Right hindlimb (tissue), 1 donor: ENCODE results near the gene CEACAM3.

ENCODE experiments used
- DNase-seq: peaks from one replicate; pipeline ENCODE4 v3.0.0-alpha.2; 2018

The CEACAM3 gene

DNA sequence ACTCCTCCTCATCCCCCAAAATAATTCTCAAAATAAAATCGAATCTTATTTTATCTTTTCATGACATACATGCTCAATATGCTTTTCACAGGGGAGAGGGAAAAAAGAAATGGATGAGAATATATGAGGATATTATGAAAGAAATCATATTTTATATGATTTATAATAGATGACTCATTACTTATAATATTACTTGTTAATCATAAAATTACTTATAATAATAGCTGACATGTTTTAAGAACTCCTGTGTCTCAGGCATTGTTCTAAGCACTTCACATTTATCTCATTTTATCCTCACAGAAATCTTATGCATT is 3.0 kb upstream of the CEACAM3 start:
- no peak for DNase-seq

- no peak for DNase-seq
Measured at GRCh38 chr19:41795031-41795461, 1.3 kb upstream of the CEACAM3 start.

DNA sequence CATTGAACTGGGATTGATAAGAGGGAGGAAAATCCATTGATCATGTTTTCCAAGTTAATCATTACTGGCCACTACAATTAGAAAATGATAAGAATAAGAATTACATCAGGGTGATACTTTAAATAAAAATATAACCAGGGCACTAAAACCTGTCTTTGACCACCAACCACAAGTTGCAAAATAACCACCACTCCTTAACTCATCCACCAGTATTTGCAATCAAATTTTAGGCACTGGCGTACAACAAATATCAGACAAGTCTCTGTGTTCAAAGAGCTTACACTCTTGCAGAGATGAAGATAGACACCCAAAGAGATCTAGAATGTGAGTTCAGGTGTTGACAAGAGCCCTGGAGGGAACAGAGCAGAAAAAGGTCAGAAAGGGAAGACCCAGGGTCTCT is 514 bp downstream of the CEACAM3 start:
- DNase-seq = no peak

- no peak for DNase-seq
Measured at GRCh38 chr19:41799444-41800000, 3.1 kb downstream of the CEACAM3 start.

DNA sequence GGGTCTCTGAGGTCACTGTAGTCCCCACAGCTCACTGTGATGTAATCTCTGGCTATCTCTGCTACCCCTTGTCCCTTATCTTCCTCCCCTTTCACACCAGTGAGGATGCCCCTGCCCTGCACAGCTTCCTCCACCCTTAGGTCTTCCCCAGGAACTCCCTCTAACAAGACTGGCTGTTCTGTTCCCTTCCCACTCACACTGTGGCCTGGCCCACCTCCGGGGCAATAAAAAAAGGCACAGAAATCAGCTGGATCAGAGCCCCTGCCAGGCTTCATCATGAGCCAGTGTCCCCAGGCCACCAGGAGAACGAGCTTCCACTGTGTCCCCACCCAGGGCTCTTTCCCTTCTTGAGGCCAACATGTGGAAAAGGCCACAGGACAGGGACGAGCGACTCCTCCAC is 4.6 kb downstream of the CEACAM3 start:
- no peak for DNase-seq

GRCh38 chr19:41801792-41802211 is 5.4 kb downstream of the CEACAM3 start:
- no peak for DNase-seq

DNA sequence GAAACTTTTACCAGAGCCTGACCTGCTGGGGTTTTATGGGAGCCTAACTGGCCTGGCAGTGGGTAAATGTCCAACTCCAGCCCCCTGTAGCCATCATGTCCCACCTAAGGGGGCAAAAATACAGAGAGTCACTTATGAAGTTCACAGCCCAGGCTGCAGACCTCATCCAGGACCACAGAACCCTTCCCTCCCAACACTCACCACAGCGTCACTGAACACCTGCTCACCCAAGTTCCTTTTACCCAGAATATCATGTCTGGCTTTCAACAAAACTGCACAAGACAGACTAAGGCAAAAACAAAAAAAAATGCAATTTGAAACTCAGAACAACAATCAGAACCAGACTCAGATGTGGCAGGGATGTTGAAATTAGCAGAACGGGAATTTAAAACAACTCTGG is 6.4 kb downstream of the CEACAM3 start:
- no peak for DNase-seq

DNA sequence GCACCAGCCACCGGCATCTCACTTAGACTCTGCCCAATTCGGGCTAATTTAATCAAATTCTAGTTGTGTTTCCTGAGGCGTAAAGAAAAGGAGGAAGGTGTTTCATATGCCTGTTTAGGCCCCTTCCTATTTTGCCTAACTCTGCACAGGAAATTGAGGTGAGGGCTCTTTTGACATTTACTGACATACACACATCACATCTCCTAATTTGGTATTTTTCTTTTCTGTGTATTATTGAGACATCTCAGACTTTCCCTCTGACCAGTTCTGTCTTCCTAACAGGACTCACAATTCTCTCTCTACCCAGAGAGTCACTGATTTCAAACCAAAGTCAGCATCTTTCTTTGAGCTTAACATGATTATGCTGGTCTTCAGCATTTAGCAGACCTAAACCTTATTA is 7.9 kb downstream of the CEACAM3 start:
- DNase-seq = no peak

GRCh38 chr19:41807176-41807575 is 10.8 kb downstream of the CEACAM3 start:
- no peak for DNase-seq

GRCh38 chr19:41808663-41809566 is 12.5 kb downstream of the CEACAM3 start:
- no peak for DNase-seq

DNA sequence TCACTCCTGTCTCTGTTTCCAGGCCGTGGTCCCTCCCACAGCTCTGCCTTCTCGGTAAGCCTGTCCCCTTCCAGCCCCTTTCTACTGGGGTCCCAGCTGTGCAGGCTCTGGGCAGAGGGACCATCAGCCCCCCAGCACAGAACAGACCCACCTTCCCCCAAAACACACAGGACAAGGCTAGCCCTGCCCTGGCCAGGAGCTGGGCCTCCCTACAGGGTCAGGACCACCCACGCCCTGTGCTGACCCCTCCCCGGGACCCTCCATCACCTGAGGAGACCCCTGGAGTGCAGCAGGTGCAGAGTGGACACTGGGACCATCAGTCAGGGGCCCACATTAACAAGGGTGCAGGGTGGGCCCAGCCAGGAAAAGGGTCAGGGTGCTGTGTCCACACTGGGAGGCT is 13.9 kb downstream of the CEACAM3 start:
- DNase-seq = no peak

GRCh38 chr19:41811036-41811435 is 14.6 kb downstream of the CEACAM3 start:
- no peak for DNase-seq

- DNase-seq = no peak
Measured at GRCh38 chr19:41811981-41812380, 15.6 kb downstream of the CEACAM3 start.

DNA sequence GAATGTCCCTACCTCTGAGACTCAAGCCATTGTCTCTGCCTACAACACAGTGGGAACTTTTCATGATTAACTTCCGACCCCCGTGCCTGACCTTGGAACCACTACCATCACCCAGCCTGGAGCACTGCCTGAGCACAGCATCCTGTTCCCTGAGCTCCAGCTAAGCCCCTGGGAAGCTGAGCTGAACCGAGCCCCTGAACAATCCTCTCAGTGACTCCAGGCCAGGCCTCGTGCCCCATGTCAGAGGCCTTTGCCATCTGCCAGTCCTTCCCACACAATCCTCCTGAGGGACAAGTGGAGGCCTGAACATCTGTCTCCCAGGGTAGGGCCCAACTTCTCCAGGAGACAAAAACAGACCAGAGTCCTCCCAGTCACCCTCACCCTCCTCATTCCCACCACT is 17.5 kb downstream of the CEACAM3 start:
- no peak for DNase-seq

- no peak for DNase-seq
Measured at GRCh38 chr19:41815301-41815700, 18.9 kb downstream of the CEACAM3 start.

DNA sequence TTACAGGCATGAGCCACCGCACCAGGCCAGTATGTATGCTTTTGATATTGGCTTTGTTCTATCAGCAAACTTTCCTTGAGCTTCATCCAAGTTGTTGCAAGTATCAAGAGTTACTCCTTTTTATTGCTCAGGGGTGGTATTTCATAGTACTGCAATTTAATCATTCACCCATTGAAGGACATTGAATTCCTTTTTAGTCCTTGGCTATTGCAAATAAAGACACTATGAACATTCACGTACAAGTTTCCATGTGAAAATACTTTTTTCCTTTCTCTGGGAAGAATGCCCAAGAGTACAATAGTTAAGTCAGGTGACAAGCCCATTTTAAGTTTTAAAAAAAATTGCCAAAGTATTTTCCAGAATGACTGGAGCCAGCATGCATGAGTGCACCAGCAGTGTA is 20.4 kb downstream of the CEACAM3 start:
- no peak for DNase-seq

DNA sequence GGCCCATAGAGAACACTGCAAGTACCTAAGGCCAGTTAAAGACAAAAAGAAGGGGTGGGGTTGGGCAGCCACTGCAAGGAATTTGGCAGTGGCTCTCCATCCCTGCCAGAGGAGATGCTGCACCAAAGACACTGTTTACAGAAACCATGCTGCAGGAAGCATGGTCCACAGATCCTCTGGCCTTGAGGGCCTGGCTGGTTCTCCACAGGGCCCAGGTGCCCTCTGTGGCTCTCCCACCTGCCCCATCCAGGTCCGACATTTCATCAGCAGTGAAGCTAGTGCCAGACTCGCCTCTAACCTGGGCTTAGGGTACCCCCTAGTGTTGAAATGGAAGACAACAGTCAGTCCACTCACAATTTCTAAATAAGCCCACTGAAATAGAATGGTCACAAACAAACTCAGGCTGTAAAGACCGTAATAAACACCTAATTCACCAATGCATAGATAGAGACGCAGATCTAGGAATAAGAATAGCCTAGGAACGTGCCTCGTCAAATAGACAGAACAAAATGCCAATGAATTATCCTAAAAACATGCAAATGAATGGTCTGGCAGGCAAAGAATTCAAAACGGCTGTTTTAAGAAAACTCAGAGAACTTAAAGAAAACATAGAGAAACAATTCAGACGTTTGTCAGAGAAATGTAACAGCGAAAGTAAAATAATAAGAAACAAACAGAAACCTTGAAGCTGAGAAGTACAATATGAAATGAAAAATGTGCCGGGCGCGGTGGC is 24.8 kb downstream of the CEACAM3 start:
- no peak for DNase-seq

DNA sequence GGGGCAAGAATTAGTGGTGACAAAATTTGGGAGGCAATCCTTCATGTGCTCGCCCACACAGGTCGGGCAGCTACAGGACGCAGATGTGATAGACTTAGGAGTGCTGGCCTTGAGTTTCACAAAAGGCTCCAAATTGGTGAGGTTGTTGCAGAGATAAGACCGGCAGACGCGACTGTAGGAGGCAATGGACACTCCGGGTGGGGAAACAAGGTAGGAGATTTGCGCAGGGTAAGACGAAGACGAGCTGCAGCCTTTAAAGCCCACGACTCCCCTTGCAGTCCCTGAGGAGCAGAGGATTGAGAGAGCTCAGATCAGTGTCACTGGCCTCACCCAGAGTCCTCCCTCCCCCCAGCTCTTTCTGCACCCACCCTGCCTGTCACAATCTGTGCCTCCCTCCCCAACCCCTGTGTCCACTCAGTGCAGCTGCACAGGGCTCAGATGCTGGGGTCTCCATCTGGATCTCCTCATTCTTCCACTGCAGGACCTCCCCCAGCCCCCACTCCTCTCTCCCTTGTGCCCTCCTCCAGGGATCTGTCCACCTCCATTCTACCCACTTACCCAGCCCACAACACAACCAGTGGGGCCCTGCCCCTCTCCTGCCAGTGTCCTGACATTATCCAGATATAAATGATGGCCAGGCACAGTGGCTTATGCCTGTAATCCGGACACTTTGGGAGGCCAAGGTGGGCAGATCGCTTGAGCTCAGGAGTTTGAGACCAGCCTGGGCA is 41.8 kb downstream of the CEACAM3 start:
- DNase-seq = no peak

DNA sequence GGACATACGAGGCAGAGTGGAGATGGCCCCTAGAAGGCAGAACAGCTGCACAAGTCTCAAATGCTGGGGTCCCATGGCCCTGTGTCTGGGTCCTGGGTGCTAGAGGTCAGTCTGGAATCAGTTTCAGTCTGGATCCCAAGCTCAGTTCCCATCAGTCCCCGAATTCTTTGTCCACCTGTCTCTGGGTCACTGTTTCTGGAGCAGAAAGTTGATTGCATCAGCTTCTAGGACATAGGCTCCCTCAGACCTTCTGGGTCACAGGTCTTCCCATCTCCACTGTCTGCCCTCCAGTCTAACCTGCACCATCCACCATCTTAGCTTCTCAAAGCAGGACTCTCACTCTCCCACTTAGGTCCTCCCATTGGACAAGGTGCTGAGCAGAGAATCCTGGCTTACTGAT is 42.8 kb downstream of the CEACAM3 start:
- no peak for DNase-seq

- DNase-seq = no peak
Measured at GRCh38 chr19:41843371-41843770, 47.0 kb downstream of the CEACAM3 start.

DNA sequence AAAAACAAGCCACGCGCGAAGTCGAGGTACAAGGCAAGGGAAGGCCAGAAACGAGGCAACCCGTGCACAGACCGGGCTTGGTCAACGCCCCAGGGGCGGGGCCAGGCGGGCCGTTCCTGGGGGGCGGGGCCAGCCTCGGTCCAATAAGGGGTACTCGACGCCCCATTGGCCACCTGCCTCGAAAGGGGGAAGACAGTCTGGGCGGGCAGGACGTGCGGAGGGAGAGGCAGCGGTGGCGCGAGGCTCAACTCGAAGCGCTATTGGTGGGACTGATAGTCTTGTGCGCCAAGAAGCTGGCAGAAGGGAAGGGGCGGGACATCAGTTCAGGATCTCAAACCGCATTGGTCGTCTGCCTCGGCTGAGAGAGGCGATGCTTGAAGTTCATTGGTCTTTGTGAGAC is 48.2 kb downstream of the CEACAM3 start, which contains the start of gene LYPD4:
LYPD4 (minus strand) TSS at position 83 of the 400 bp plus-strand sequence. CDS start 5,398 bp downstream, outside the sequence.
- DNase-seq = no peak

DNA sequence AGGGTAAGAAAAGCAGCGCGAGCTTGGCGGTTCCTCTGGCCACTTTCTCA is 48.4 kb downstream of the CEACAM3 start, which contains the start of gene DMRTC2:
DMRTC2 (plus strand) TSS at position 42 of the 50 bp plus-strand sequence. CDS start 2,387 bp downstream, outside the sequence.
- DNase-seq = no peak

GRCh38 chr19:41845051-41845590 is 48.7 kb downstream of the CEACAM3 start:
- no peak for DNase-seq
